Erythroblast (primary cell): ENCODE measurements around the gene ARR3.

Experiments
- GATA1 ChIP-seq: IDR thresholded peaks from 2 replicates; pipeline ENCODE4 v1.6.1; 2011; ENCODE audit warnings: low read depth, mild to moderate bottlenecking, control low read depth, low read length, moderate library complexity
- POLR2A ChIP-seq: IDR thresholded peaks from 2 replicates; pipeline ENCODE4 v1.6.1; 2011; ENCODE audit warnings: mild to moderate bottlenecking, low read length

GRCh38 chrX:70322784-70323183 is 54.6 kb downstream of the ARR3 start:
- TF ChIP-seq POLR2A (no peak), GATA1 (no peak)
